ENCODE results near the gene DUSP18.
"Not testable (repeated sequence)": the region's sequence is repeated elsewhere in the genome, so short reads cannot be mapped to it uniquely, and the experiment has no call there.

Gene DUSP18

GRCh38 chr22:30667494-30668385, at the start of gene DUSP18:
TSS of gene DUSP18 (minus strand) at chr22:30667875. CDS start at chr22:30664003, 3,872 bp downstream.
- peak; percentile 94 for DNase-seq (ENCODE audit: low read depth)

GRCh38 chr22:30714062-30714461, 46.4 kb upstream of the DUSP18 start:
- no peak for DNase-seq (ENCODE audit: low read depth)

GRCh38 chr22:30712094-30712493, 44.4 kb upstream of the DUSP18 start:
- DNase-seq (ENCODE audit: low read depth): no peak

DNA sequence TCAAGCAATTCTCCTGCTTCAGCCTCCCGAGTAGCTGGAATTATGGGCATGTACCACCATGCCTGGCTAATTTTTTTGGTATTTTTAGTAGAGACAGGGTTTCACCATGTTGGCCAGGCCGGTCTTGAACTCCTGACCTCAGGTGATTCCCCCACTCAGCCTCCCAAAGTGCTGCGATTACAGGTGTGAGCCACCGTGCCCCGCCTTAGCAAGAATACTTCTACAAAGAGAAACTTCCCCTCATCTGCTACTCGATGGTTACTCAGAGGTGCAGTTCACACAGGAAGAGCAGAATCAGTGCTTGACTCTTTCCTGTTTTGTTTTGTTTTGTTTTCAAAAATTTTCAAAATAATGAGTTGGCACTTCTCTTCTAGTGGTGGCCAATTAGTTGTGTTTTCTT, 42.3 kb upstream of the DUSP18 start:
- not testable (repeated sequence) for DNase-seq (ENCODE audit: low read depth)

GRCh38 chr22:30705710-30706651, 38.3 kb upstream of the DUSP18 start:
- no peak for DNase-seq (ENCODE audit: low read depth)

DNA sequence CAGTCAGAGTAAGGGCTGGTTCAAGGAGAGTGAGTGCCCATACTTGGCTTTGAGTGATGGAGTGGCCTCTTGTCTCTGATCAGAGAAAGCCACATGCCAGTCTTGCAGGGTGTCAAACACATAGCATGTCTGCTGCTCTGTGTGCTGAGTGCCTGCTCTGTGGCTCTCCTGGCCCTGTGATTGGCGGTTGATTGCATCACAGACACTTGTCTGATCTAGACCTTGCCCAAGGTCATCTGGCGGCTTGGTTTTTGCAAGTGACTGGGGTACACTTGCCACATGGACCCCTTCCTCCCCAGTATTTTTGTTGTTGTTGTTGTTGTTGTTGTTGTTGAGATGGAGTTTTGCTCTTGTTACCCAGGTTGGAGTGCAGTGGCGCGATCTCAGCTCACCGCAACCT, 37.3 kb upstream of the DUSP18 start:
- DNase-seq (ENCODE audit: low read depth): no peak

DNA sequence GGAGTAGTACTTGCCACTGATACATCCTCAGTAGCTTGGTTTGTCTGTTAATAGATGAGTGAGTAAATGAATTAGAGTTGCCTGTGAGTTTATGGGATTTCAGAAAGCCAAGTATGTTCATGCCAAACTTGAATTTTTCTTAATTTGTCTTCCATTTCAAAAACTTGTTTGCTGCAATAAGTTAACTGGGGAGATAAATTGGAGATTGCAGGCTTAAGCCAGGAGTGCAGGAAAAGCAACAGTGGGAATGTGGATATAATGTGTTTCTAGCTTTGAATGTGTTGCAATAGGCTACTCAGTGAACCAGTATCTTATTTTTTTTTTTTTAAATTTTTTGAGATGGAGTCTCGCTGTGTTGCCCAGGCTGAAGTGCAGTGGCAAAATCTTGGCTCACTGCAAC, 35.2 kb upstream of the DUSP18 start:
- no peak for DNase-seq (ENCODE audit: low read depth)

DNA sequence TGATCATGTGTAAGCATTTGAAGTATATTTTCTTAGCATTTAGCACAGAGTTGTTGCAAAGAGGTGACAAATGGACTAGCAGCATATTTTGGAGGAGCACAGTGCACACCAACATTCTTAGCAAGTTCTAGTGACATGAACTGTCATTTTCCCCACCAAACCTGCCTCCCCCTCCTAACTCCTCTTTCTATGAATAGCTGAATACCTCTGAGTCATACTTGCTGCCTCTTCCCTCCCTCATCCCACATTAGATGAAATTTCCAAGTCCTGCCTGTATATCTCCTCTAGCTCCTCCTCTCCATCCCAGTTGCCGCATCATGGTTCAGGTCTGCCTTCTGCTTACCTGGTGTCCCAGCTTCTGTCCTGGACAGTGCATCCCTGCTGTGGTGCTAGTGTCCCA, 34.2 kb upstream of the DUSP18 start:
- no peak for DNase-seq (ENCODE audit: low read depth)

DNA sequence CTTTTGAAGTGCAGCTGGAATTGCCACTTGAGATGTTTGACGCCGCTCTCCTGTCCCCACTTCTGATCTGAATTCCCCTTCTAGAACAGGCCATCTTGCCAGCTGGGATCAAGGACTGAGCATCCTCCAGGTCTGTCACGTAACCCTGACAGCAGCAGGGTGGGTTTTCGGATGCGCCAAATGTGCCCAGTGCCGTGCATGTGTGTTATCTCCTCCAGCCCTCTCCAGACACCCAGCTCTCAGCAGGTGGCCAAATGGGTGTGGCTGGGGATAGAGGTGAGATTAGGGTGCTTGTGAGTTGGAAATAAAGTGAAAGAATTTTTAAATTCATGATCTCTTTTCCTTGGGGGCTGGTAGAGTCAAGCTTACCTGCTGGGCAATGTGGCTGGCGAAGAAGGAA, 30.3 kb upstream of the DUSP18 start:
- DNase-seq (ENCODE audit: low read depth): no peak

DNA sequence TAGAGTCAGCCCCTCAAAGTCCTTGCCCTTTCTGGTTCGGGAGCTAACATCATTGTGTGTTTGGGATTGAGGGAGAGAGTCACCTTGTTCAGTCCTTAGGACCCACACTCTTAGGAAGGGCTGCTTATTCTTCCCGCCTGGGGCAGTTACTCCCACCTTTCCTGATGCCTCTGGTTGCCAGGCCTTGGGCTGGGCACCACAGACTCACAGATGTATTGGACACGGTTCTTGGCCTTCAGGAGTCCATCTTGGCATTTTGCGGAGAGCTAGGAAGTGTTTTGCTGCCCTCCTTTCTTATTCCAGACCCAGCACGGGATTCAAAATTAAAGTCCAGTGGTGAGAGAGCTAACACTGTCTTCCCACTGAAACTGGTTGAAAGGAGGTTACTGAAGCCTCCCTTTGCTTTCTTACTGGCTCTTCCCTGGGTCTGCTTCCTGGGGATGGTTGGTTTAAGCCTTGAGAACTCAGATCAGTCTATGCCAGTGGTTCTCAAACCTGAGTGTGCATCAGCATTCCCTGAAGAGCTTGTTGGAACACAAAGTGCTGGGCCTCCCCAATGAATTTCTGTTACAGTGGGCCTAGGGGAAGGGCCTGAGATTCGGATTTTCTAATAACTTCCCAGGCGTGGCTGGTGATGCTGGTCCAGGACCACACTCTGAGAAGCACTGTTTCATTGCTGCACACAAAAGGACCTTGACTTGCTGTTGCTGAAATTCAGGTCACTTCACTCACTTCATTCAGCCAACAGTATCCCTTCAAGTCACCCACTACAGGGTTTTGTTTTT, 28.4 kb upstream of the DUSP18 start:
- no peak for DNase-seq (ENCODE audit: low read depth)

- no peak for DNase-seq (ENCODE audit: low read depth)
These were observed 27.7 kb upstream of the DUSP18 start for GRCh38 chr22:30695351-30695851.

GRCh38 chr22:30694640-30695350, 27.1 kb upstream of the DUSP18 start, which contains the start of gene OSBP2:
TSS of gene OSBP2 (plus strand) at chr22:30694874. CDS start at chr22:30694910, 36 bp downstream.
- DNase-seq (ENCODE audit: low read depth): peak; percentile 9

DNA sequence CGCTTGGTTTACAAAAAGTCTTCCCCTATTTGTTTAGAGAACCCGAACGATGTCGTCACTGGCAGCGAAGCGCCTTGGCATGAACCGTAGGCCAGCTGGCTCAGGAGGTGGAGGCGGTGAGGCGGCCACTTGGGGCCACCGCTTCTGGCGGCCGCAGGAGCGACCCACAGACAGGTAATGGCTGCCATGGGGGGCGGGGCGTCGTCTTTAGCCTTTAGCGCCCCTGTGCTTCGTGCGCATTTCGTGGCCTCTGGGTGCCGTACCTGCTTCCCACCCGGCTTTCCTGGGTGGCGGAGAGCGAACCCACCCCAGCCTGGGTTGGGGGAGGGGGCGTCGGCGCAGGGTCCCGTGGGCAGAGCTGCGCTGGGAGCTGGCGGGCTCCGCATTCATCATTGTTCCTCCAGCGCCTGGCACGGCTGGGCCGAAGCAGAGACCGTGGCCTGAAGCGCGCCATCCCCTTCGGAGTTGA, 26.5 kb upstream of the DUSP18 start:
- peak; percentile 49 for DNase-seq (ENCODE audit: low read depth)

DNA sequence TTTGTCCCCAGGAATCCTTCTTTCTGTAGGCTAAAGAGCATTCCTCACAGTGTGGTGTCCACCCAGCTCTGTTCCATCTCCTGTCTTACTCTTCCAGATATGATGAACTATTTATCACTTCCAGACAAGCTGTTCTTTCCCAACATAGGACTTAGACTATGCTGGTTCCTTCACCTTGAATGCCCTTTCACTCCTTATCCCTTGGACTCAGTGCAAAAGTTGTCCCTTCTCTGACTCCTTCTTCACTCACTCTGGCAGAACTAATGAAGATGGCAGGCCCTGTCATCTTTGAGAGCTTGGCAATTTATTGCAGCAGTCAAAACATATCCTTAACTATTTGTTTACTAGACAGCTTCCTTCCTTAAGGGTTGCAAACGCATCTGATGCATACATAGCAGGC, 23.5 kb upstream of the DUSP18 start:
- no peak for DNase-seq (ENCODE audit: low read depth)

DNA sequence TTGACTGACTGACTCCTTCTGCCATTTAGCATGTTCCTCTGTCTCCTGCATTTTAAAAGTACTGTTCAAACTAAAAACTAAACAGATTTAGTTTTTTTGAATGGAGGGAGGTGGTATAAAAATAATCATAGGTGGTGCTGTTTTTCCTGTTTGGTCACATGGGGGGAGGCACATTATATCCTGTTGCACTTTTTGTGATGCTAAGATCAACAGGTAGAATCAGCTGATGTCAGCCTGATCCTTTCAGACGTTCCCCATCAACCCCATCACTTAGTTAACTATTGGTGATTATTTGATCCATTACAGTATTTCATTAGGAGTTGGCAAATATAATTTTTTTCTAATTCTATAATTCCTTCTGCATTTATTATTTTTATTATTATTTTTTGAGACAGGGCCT, 21.9 kb upstream of the DUSP18 start:
- no peak for DNase-seq (ENCODE audit: low read depth)

DNA sequence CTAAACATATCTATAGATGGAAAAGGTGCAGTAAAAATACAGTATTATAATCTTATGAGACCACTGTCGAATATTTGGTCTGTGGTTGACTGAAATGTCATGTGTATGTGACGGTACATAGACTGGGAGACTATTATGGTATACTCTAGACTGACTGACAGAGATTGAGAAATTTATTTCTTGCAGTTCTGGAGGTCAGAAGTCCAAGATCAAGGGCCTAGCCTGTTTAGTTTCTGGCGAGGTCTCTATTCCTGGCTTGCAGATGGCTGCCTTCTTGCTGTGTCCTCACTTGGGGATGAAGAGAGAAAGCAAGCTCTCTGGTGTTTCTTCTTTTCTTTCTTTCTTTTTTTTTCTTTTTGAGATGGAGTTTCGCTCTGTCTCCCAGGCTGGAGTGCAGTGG, 19.7 kb upstream of the DUSP18 start:
- DNase-seq (ENCODE audit: low read depth): no peak

DNA sequence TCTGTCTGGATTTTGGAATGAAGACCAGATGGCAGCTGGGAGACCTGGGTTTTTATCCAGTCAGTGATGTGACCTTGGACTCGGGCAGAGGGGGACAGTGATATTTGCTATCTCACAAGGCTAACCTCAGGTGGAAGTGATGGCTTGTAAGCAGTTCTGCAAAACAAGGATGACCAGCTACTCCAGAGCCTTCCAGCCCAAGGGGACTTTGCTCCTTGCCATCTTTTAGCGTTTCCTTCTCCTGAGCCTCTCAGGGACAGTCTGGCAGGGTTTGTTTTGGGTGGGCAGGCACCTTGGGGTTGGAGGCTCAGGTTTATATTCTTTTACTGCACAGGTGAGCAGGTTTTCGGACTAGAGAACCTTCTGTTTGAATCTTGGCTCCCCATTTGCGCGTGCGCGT, 17.5 kb upstream of the DUSP18 start:
- DNase-seq (ENCODE audit: low read depth): no peak

- DNase-seq (ENCODE audit: low read depth): no peak
These were observed 14.2 kb upstream of the DUSP18 start for GRCh38 chr22:30681831-30682230.

DNA sequence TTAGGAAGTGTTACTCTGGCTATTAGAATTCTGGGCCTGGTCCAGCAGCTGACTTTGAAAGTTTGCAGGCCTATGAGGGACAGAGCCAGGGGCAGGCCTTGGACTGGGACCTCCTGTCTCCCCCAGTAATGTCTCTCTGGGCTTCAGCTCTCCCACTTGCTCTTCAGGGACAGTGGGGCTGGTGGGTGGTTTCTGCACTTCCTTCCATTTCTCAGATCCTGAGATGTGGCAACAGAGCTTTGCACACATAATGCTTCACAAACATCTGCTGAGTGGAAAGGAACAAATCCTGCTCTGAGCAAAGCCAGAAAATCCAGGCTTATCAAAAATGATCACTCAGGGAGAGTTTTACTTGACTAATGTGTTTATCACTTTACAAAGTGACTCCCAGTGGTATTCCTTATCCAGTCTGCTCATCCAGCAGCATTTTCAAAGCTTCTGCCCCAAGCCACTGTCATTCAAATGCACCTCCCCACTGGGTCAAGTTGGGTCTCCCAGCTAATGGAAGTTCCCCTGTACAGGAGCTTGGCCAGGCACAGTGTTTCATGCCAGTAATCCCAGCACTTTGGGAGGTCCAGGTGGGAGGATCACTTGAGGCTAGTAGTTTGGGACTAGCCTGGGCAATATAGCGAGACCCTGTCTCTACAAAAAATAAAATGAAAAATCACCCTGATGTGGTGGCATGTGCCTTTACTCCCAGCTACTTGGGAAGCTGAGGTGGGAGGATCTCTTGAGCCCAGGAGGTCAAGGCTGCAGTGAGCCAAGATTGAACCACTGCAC, 13.5 kb upstream of the DUSP18 start:
- no peak for DNase-seq (ENCODE audit: low read depth)
